GM12878 (cell line): ENCODE data around the gene LRRC39. TPM values are rescaled to one million over a fixed set of nuclear protein-coding genes. Genes with fewer than 3 reads are reported as not detected.

Experiments used
- ATAC-seq: fragments of 200-7000 bp; cut with Tn5 transposase; 3 replicates; pipeline ENCODE4 v1.9.1; 2020; ENCODE audit warnings: mild to moderate bottlenecking, moderate library complexity
- BruUV-seq: library from RNA; stranded (reverse); fragments of 400-500 nt; replicated peaks from 2 replicates; lab custom pipeline; 2021; lab: Mats Ljungman, UMichigan
- CTCF ChIA-PET: fragments of 300-600 bp; sonication (Branson Sonifier 250); formaldehyde crosslinking; extraction: SDS; loops from one replicate; lab custom pipeline; 2021; ENCODE audit warnings: inconsistent platforms; lab: Yijun Ruan, JAX
- POLR2A ChIA-PET: fragments of 350-600 bp; formaldehyde crosslinking; extraction: SDS; loops from one replicate; lab custom pipeline; 2021; ENCODE audit warnings: inconsistent platforms; lab: Charles Lee
- RAD21 ChIA-PET: fragments of 300-600 bp; sonication (Branson Sonifier 250); formaldehyde crosslinking; loops from one replicate; lab custom pipeline; 2023; ENCODE audit warnings: antibody characterized with exemption; ENCODE audit not compliant: unreplicated experiment; lab: Charles Lee
- SMC1A ChIA-PET: fragments of 300-600 bp; sonication (Branson Sonifier 250); formaldehyde crosslinking; loops from one replicate; lab custom pipeline; 2023; ENCODE audit not compliant: unreplicated experiment, uncharacterized antibody; lab: Charles Lee
- DNase-seq: peaks from one replicate; pipeline ENCODE4 v3.0.0-alpha.2; 2011; ENCODE audit warnings: low read depth, low spot score
- FAIRE-seq: peaks from 3 replicates; lab custom pipeline; 2011; peaks lifted over from hg19 to GRCh38; lab: Jason Lieb, UNC
- H2AFZ ChIP-seq: 2 replicates; pipeline ENCODE4 v1.6.0; 2011; ENCODE audit warnings: low read depth, low read length, control low read depth; ENCODE audit not compliant: control insufficient read depth
- H3K27ac ChIP-seq: 2 replicates; pipeline ENCODE4 v1.5.1; 2011; ENCODE audit warnings: control low read depth; ENCODE audit not compliant: control insufficient read depth, insufficient read depth
- H3K27me3 ChIP-seq, 2 experiments: replicated peaks in 1 of 2; 2 replicates each; pipeline versions ENCODE4 v1.6.0 to v1.6.1; 2011; ENCODE audit warnings: low read length in 1 of 2; ENCODE audit not compliant: control insufficient read depth in 2 of 2, insufficient read depth in 2 of 2
- H3K36me3 ChIP-seq, 2 experiments: 2 replicates each; pipeline ENCODE4 v1.5.1; 2011; ENCODE audit warnings: low read length in 1 of 2; ENCODE audit not compliant: control insufficient read depth in 2 of 2, insufficient read depth in 2 of 2
- H3K4me1 ChIP-seq: 2 replicates; pipeline ENCODE4 v1.6.1; 2011; ENCODE audit warnings: mild to moderate bottlenecking, low read length, moderate library complexity, mixed read lengths; ENCODE audit not compliant: control insufficient read depth, insufficient read depth
- H3K4me2 ChIP-seq: 2 replicates; pipeline ENCODE4 v1.6.0; 2011; ENCODE audit warnings: control low read depth; ENCODE audit not compliant: control insufficient read depth, insufficient read depth
- H3K4me3 ChIP-seq: fragments of 200-600 bp; sonication (generic); 2 replicates; pipeline ENCODE4 v1.5.1; 2016
- H3K79me2 ChIP-seq: 2 replicates; pipeline ENCODE4 v1.6.0; 2011; ENCODE audit warnings: low read length; ENCODE audit not compliant: control insufficient read depth, insufficient read depth
- H3K9ac ChIP-seq: 2 replicates; pipeline ENCODE4 v1.8.0; 2011; ENCODE audit warnings: low read length, control low read depth, mixed read lengths; ENCODE audit not compliant: control insufficient read depth, insufficient read depth
- H3K9me3 ChIP-seq: replicated peaks from 3 replicates; pipeline ENCODE4 v1.5.1; 2011; ENCODE audit warnings: mild to moderate bottlenecking, low read length; ENCODE audit not compliant: control insufficient read depth, insufficient read depth
- H4K20me1 ChIP-seq: 2 replicates; pipeline ENCODE4 v1.6.0; 2011; ENCODE audit not compliant: control insufficient read depth, insufficient read depth
- BRCA1 ChIP-seq: IDR thresholded peaks from 2 replicates; pipeline ENCODE4 v1.6.1; 2011; ENCODE audit warnings: low read depth, low read length, improper control_type of control experiment
- CEBPB ChIP-seq, 2 experiments: fragments of 150-350 bp in 1 of 2; IDR thresholded peaks; 2 replicates each; pipeline ENCODE4 v1.6.1; 2012 to 2014; ENCODE audit warnings: low read depth in 2 of 2, low read length in 2 of 2, borderline replicate concordance in 1 of 2, inconsistent platforms in 1 of 2
- KAT2A ChIP-seq: conservative IDR thresholded peaks from 2 replicates; pipeline ENCODE4 v1.6.1; 2011; ENCODE audit warnings: low read depth, low read length; ENCODE audit not compliant: control insufficient read depth
- LARP7 ChIP-seq: fragments of 450-650 bp; IDR thresholded peaks from 2 replicates; pipeline ENCODE4 v1.6.1; 2017; ENCODE audit warnings: mild to moderate bottlenecking
- PAX8 ChIP-seq: fragments of 450-650 bp; IDR thresholded peaks from 2 replicates; pipeline ENCODE4 v1.6.1; 2017; ENCODE audit warnings: mild to moderate bottlenecking, moderate library complexity
- RAD51 ChIP-seq: fragments of 450-650 bp; IDR thresholded peaks from 2 replicates; pipeline ENCODE4 v1.6.1; 2016; ENCODE audit warnings: moderate library complexity, mild to moderate bottlenecking, inconsistent platforms
- RB1 ChIP-seq: fragments of 450-650 bp; formaldehyde crosslinking; IDR thresholded peaks from 2 replicates; pipeline ENCODE4 v1.6.1; 2017; ENCODE audit warnings: mild to moderate bottlenecking, borderline replicate concordance
- TBL1XR1 ChIP-seq: IDR thresholded peaks from 2 replicates; pipeline ENCODE4 v1.6.1; 2012; ENCODE audit warnings: low read depth, low read length, improper control_type of control experiment
- WRNIP1 ChIP-seq: IDR thresholded peaks from 2 replicates; pipeline ENCODE4 v1.6.1; 2011; ENCODE audit warnings: low read depth, low read length, improper control_type of control experiment, borderline replicate concordance
- WGBS: methylation state at CpG from one replicate; pipeline ENCODE4 v1.1.6; 2016; ENCODE audit warnings: low lambda C conversion rate; ENCODE audit not compliant: insufficient replicate concordance, insufficient coverage; ENCODE audit errors: missing lambda C conversion rate; 5-methylcytosine and 5-hydroxymethylcytosine counted together
- in situ Hi-C: fragments of 300-500 bp; cut with MboI; formaldehyde crosslinking; loops from 9 replicates; pipeline ENCODE4 v1.14.3; 2018; ENCODE audit warnings: mixed read lengths
- intact Hi-C: fragments of 100-400 bp; cut with micrococcal nuclease; formaldehyde crosslinking; loops from one replicate; pipeline ENCODE4 v1.14.2; 2022; ENCODE audit not compliant: unreplicated experiment
- polyA plus RNA-seq, 11 experiments: library from polyadenylated mRNA; depleted of rRNA in 4 of 11; unstranded in 6 of 11; stranded (reverse) in 5 of 11; fragments of >200 nt; fragmentation: Nextera tagmentation in 4 of 11; fragmentation: Illumina TruSeq in 1 of 11; extraction: Ambion mirVana in 4 of 11; extraction: Trizol in 1 of 11; gene quantifications; 1 replicate in 1 of 11; 2 replicates in 10 of 11; pipeline versions ENCODE4 v1.2.1 to v1.2.3, GENCODE V29; 2011 to 2016; ENCODE audit warnings: inconsistent platforms in 2 of 11, missing spikeins in 2 of 11, low read depth in 1 of 11
- total RNA-seq, 4 experiments: library from RNA; depleted of rRNA in 3 of 4; stranded (reverse); fragments of >200 nt in 3 of 4; fragmentation: Illumina TruSeq in 1 of 4; extraction: Trizol in 1 of 4; gene quantifications; 2 replicates each; pipeline versions ENCODE4 v1.2.1 to v1.2.3, GENCODE V29; 2013 to 2021
- TF ChIP-seq, protein P1 (sequence below): fragments of 450-650 bp; formaldehyde crosslinking; IDR thresholded peaks from 2 replicates; pipeline ENCODE4 v1.5.0; 2022; ENCODE audit warnings: mild to moderate bottlenecking, missing genetic modification characterization
- TF ChIP-seq, protein P2 (sequence below): IDR thresholded peaks from 2 replicates; pipeline ENCODE4 v1.6.1; 2011; ENCODE audit warnings: low read depth, mild to moderate bottlenecking, low read length, moderate library complexity, borderline replicate concordance; ENCODE audit errors: extremely low read depth
- TF ChIP-seq, protein P3 (sequence below): fragments of 150-350 bp; IDR thresholded peaks from 2 replicates; pipeline ENCODE4 v1.6.1; 2014; ENCODE audit warnings: mild to moderate bottlenecking, low read depth, low read length
- TF ChIP-seq, protein P4 (sequence below): fragments of 450-650 bp; IDR thresholded peaks from 2 replicates; pipeline ENCODE4 v1.6.1; 2017; ENCODE audit warnings: mild to moderate bottlenecking, low read depth, inconsistent platforms; ENCODE audit not compliant: poor library complexity, severe bottlenecking

LRRC39 gene
- total and polyA plus RNA-seq, 10 of the 15 experiments (the other 5 are each of a cell fraction or from before 2014, with no cell fraction given): 0.23 to 1.1 (median 0.56) TPM

DNA sequence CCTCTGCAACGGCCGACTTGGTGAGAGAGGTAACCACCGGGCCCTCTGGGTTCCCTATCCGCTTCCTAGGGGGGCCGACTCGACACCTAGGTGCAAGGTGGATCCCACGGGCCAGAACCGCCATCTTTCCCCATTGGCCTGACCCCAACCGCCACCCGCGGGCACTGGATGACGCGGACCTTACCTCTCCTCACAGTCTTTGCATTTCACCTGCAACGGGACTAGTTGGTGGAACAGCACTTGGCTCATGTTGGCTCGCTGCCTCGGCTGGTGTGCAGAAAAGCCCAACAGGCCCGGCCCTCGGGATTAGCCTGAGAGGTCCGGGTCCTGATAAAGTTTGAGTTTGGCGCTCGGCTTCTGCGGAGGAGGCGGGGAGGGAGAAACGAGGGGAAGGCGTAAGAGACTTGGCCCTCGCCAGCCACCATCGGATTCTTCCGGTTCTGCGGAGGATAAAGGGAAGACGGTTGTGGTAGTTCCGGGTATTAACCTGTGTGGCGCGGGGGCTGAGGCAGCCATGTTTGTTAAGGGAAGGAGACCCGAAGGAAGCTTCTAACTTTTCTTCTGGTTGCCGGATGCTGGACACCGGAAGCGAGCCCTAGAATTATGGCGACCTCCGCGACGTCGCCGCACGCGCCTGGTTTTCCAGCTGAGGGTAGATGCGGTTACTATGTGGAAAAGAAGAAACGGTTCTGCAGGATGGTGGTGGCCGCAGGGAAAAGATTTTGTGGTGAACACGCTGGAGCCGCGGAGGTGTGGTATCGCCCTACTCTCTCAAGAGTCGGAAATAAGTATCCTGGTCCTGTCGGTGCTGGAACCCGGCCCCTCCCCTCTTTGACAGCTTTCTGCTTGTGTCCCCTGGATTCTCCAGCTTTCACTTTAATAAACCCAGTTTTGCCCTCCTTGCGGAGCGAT lies 45.2 kb downstream of the LRRC39 start, which contains the start of the genes SASS6 and TRMT13:
SASS6 (minus strand) TSS at position 365 of the 912 bp plus-strand sequence; CDS start at position 249, 116 bp downstream.
TRMT13 (plus strand) TSS at position 598 of the 912 bp plus-strand sequence; CDS start at position 604, 6 bp downstream.
- ChIA-PET RAD21 (interaction anchor here (0.9 to 1.6 kb wide), 6 partner anchors 90 to 367 kb away, joined by 3 to 10 read pairs (median 4); partner anchors contain the start of genes FRRS1 and SLC35A3), POLR2A (interaction anchor here (0.7 to 1.7 kb wide), 10 partner anchors 9 to 220 kb away, joined by 3 to 8 read pairs (median 3); partner anchors contain the start of genes CDC14A and SLC35A3), SMC1A (interaction anchor here (0.7 to 1.9 kb wide), 16 partner anchors 10 to 323 kb away, joined by 3 to 6 read pairs (median 3); partner anchors contain the start of gene DBT), CTCF (no interaction called here)
- peaks cover 68% of the 10 kb centered on the region for H3K79me2 ChIP-seq
- no peaks in the 10 kb centered on the region for H4K20me1 ChIP-seq
- peak within 1 kb of the TSS; percentile 82 for H3K9ac ChIP-seq
- under 1% methylated on average over 57 of the region's 57 CpGs for WGBS
- peak; percentile 90 for DNase-seq
- peak within 1 kb of the TSS; percentile 99 for H3K4me3 ChIP-seq
- in situ Hi-C loops (no loop called here), intact Hi-C loops (loop anchor here (1.0 to 10.0 kb wide), 5 partner anchors 56 to 322 kb away; partner anchors contain the start of genes CDC14A and SLC35A3)
- peak within 1 kb of the TSS; percentile 93 for H2AFZ ChIP-seq
- no TSS peak for BruUV-seq
- peak; percentile 91 for ATAC-seq
- peaks cover 11% of the 10 kb centered on the region for H3K4me1 ChIP-seq
- H3K27me3 ChIP-seq: no peaks in the 10 kb centered on the region
- H3K4me2 ChIP-seq: peak within 1 kb of the TSS; percentile 73
- peak; percentile 83 for FAIRE-seq
- peaks cover 0 to 8% of the 10 kb centered on the region in 2 experiments; a peak in 1 of 4 replicates for H3K36me3 ChIP-seq
- H3K9me3 ChIP-seq: no peaks in the 10 kb centered on the region
- H3K27ac ChIP-seq: peak within 1 kb of the TSS; percentile 83
- TF ChIP-seq BRCA1 (no peak), KAT2A (no peak), TBL1XR1 (no peak; the same call in 1 of the 2 replicates), LARP7 (peak; percentile 62), RB1 (peak; percentile 86; the same call in 1 of the 2 replicates), WRNIP1 (no peak), RAD51 (peak; percentile 14; the same call in 1 of the 2 replicates), PAX8 (peak; percentile 88; the same call in 1 of the 2 replicates), CEBPB (IDR thresholded peaks at IDR 0.05; ENCODE audit: borderline replicate concordance in 1 of 2, low read depth in 2 of 2, low read length in 2 of 2) (no peak)
- TF ChIP-seq, protein P1, sequence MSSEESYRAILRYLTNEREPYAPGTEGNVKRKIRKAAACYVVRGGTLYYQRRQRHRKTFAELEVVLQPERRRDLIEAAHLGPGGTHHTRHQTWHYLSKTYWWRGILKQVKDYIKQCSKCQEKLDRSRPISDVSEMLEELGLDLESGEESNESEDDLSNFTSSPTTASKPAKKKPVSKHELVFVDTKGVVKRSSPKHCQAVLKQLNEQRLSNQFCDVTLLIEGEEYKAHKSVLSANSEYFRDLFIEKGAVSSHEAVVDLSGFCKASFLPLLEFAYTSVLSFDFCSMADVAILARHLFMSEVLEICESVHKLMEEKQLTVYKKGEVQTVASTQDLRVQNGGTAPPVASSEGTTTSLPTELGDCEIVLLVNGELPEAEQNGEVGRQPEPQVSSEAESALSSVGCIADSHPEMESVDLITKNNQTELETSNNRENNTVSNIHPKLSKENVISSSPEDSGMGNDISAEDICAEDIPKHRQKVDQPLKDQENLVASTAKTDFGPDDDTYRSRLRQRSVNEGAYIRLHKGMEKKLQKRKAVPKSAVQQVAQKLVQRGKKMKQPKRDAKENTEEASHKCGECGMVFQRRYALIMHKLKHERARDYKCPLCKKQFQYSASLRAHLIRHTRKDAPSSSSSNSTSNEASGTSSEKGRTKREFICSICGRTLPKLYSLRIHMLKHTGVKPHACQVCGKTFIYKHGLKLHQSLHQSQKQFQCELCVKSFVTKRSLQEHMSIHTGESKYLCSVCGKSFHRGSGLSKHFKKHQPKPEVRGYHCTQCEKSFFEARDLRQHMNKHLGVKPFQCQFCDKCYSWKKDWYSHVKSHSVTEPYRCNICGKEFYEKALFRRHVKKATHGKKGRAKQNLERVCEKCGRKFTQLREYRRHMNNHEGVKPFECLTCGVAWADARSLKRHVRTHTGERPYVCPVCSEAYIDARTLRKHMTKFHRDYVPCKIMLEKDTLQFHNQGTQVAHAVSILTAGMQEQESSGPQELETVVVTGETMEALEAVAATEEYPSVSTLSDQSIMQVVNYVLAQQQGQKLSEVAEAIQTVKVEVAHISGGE (CRISPR knock-in tag): peak; percentile 3; the same call in 1 of the 2 replicates
- TF ChIP-seq, protein P2, sequence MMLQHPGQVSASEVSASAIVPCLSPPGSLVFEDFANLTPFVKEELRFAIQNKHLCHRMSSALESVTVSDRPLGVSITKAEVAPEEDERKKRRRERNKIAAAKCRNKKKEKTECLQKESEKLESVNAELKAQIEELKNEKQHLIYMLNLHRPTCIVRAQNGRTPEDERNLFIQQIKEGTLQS: no peak
- TF ChIP-seq, protein P3, sequence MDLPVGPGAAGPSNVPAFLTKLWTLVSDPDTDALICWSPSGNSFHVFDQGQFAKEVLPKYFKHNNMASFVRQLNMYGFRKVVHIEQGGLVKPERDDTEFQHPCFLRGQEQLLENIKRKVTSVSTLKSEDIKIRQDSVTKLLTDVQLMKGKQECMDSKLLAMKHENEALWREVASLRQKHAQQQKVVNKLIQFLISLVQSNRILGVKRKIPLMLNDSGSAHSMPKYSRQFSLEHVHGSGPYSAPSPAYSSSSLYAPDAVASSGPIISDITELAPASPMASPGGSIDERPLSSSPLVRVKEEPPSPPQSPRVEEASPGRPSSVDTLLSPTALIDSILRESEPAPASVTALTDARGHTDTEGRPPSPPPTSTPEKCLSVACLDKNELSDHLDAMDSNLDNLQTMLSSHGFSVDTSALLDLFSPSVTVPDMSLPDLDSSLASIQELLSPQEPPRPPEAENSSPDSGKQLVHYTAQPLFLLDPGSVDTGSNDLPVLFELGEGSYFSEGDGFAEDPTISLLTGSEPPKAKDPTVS: no peak
- TF ChIP-seq, protein P4, sequence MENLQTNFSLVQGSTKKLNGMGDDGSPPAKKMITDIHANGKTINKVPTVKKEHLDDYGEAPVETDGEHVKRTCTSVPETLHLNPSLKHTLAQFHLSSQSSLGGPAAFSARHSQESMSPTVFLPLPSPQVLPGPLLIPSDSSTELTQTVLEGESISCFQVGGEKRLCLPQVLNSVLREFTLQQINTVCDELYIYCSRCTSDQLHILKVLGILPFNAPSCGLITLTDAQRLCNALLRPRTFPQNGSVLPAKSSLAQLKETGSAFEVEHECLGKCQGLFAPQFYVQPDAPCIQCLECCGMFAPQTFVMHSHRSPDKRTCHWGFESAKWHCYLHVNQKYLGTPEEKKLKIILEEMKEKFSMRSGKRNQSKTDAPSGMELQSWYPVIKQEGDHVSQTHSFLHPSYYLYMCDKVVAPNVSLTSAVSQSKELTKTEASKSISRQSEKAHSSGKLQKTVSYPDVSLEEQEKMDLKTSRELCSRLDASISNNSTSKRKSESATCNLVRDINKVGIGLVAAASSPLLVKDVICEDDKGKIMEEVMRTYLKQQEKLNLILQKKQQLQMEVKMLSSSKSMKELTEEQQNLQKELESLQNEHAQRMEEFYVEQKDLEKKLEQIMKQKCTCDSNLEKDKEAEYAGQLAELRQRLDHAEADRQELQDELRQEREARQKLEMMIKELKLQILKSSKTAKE: no peak
